ENCODE results near the gene ACOX1. TPM values are rescaled to one million over a fixed set of nuclear protein-coding genes. Genes with fewer than 3 reads are reported as not detected.

Gene ACOX1
- total RNA-seq, 1 donor from 2014 or later: 52.9 TPM

DNA sequence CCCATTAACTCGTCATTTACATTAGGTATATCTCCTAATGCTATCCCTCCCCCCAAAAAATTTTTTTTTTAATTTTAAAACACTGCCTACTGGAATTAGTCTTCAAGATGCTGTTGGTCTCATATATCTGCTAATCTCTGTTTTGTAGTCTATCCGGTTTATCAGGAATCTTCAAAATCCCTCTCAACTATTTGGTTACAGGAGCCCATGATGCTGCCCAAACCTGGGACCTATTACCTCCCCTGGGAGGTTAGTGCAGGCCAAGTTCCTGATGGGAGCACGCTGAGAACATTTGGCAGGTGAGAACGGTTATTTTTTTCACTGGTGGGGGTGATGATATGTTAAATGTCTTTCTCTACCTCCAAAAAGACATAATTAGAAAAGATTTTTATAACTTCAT, 7.0 kb upstream of the ACOX1 start:
- TF ChIP-seq CTCF (IDR thresholded peaks at IDR 0.05; ENCODE audit: partially characterized antibody, unreplicated experiment): no peak
- H3K27ac Mint-ChIP-seq (ENCODE audit: unreplicated experiment): no peak overlapping the region
- no peak for DNase-seq
- no peaks in the 10 kb centered on the region for H3K36me3 Mint-ChIP-seq (ENCODE audit: unreplicated experiment)
- no peaks in the 10 kb centered on the region for H3K27me3 Mint-ChIP-seq (ENCODE audit: unreplicated experiment)
- H3K4me3 Mint-ChIP-seq (ENCODE audit: unreplicated experiment): no peak overlapping the region
- H3K4me1 Mint-ChIP-seq (ENCODE audit: low read depth, unreplicated experiment): no peaks in the 10 kb centered on the region
- no peaks in the 10 kb centered on the region for H3K9me3 Mint-ChIP-seq (ENCODE audit: unreplicated experiment)

GRCh38 chr17:75983501-75984181, 4.7 kb upstream of the ACOX1 start:
- TF ChIP-seq CTCF (IDR thresholded peaks at IDR 0.05; ENCODE audit: partially characterized antibody, unreplicated experiment): no peak
- Mint-ChIP-seq H3K36me3 (ENCODE audit: unreplicated experiment) (no peaks in the 10 kb centered on the region), H3K27ac (ENCODE audit: unreplicated experiment) (no peak overlapping the region), H3K4me3 (ENCODE audit: unreplicated experiment) (no peak overlapping the region), H3K4me1 (ENCODE audit: low read depth, unreplicated experiment) (peaks cover 1% of the 10 kb centered on the region), H3K9me3 (ENCODE audit: unreplicated experiment) (peaks cover 3% of the 10 kb centered on the region), H3K27me3 (ENCODE audit: unreplicated experiment) (no peaks in the 10 kb centered on the region)
- DNase-seq: no peak

GRCh38 chr17:75981019-75981615, 2.2 kb upstream of the ACOX1 start:
- H3K27ac Mint-ChIP-seq (ENCODE audit: unreplicated experiment): peak overlapping the region; percentile 82
- TF ChIP-seq CTCF (IDR thresholded peaks at IDR 0.05; ENCODE audit: partially characterized antibody, unreplicated experiment): no peak
- peaks cover 13% of the 10 kb centered on the region for H3K4me1 Mint-ChIP-seq (ENCODE audit: low read depth, unreplicated experiment)
- DNase-seq: no peak
- H3K36me3 Mint-ChIP-seq (ENCODE audit: unreplicated experiment): no peaks in the 10 kb centered on the region
- peak overlapping the region; percentile 81 for H3K4me3 Mint-ChIP-seq (ENCODE audit: unreplicated experiment)
- no peaks in the 10 kb centered on the region for H3K27me3 Mint-ChIP-seq (ENCODE audit: unreplicated experiment)
- H3K9me3 Mint-ChIP-seq (ENCODE audit: unreplicated experiment): peaks cover 5% of the 10 kb centered on the region

DNA sequence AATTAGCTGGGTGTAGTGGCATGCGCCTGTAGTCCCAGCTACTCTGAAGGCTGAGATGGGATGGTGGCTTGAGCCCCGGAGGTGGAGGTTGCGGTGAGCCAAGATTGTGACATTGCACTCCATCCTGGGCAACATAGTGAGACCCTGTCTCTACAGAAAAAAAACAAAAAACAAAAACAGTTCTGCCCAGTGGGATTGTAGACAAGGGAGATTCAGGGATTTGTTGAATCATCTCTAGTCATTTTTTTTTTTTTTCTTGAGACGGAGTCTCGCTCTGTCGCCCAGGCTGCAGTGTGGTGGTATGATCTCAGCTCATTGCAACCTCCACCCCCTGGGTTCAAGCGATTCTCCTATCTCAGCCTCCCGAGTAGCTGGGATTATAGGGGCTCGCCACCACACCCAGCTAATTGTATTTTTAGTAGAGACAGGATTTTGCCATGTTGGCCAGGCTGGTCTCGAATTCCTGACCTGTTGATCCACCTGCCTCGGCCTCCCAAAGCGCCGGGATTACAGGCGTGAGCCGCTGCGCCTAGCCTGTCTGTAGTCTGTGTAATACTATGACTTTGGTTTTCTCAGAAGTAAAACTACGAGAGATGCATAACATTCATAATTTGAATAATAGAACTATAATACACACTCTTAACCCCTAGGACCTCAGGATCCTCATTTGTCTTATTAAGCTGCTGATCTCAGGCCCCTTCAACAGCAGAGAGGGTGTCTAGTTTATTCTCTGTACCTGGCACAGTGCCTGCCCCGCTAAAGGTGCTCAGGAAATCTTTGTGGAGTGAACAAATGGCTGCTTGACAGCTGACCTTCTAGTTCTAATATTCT, 1.4 kb upstream of the ACOX1 start:
- H3K9me3 Mint-ChIP-seq (ENCODE audit: unreplicated experiment): peaks cover 5% of the 10 kb centered on the region
- H3K36me3 Mint-ChIP-seq (ENCODE audit: unreplicated experiment): no peaks in the 10 kb centered on the region
- no peak for TF ChIP-seq CTCF (IDR thresholded peaks at IDR 0.05; ENCODE audit: partially characterized antibody, unreplicated experiment)
- H3K27me3 Mint-ChIP-seq (ENCODE audit: unreplicated experiment): no peaks in the 10 kb centered on the region
- DNase-seq: no peak
- peak overlapping the region; percentile 98 for H3K4me3 Mint-ChIP-seq (ENCODE audit: unreplicated experiment)
- peaks cover 16% of the 10 kb centered on the region for H3K4me1 Mint-ChIP-seq (ENCODE audit: low read depth, unreplicated experiment)
- peak overlapping the region; percentile 100 for H3K27ac Mint-ChIP-seq (ENCODE audit: unreplicated experiment)

All from glutamatergic neuron (in vitro differentiated cells).